BLaER1 treated with 17β-estradiol and CSF1 and Interleukin-3, amounts not matched to agents 10 nM and 100 nM (cell line): Measurements from ENCODE around the gene SPDEF.

Experiments
- H3K27ac ChIP-seq, 11 experiments: shearing (Covaris generic); formaldehyde crosslinking; 2 replicates each; pipeline ENCODE4 v1.8.1; 2022
- H3K27me3 ChIP-seq, 11 experiments: shearing (Covaris generic); formaldehyde crosslinking; 2 replicates each; pipeline ENCODE4 v1.8.1; 2022
- H3K36me3 ChIP-seq, 11 experiments: shearing (Covaris generic); formaldehyde crosslinking; 2 replicates each; pipeline ENCODE4 v1.8.1; 2022
- H3K4me1 ChIP-seq, 10 experiments: shearing (Covaris generic); formaldehyde crosslinking; 2 replicates each; pipeline ENCODE4 v1.8.1; 2022
- H3K4me2 ChIP-seq, 11 experiments: shearing (Covaris generic); formaldehyde crosslinking; 2 replicates each; pipeline ENCODE4 v1.8.1; 2022
- H3K4me3 ChIP-seq, 10 experiments: shearing (Covaris generic); formaldehyde crosslinking; 2 replicates each; pipeline ENCODE4 v1.8.1; 2022
- H3K9ac ChIP-seq, 11 experiments: shearing (Covaris generic); formaldehyde crosslinking; 2 replicates each; pipeline ENCODE4 v1.8.1; 2022
- H3K9me3 ChIP-seq, 11 experiments: shearing (Covaris generic); formaldehyde crosslinking; replicated peaks in 1 of 11; 2 replicates each; pipeline ENCODE4 v1.8.1; 2022
- H4K20me1 ChIP-seq, 11 experiments: shearing (Covaris generic); formaldehyde crosslinking; 2 replicates each; pipeline ENCODE4 v1.8.1; 2022
- Cebpa-rat ChIP-seq, 11 experiments: shearing (Covaris generic); IDR thresholded peaks; 2 replicates each; pipeline ENCODE4 v1.8.1; 2022

SPDEF gene

GRCh38 chr6:34525431-34526175, 30.5 kb downstream of the SPDEF start:
- H3K4me3 ChIP-seq, result no peak overlapping the region
- TF ChIP-seq Cebpa-rat (IDR thresholded peaks at IDR 0.05), result no peak
- H3K27me3 ChIP-seq, result no peaks in the 10 kb centered on the region
- peaks cover 0 to 8% (median 0%) of the 10 kb centered on the region in 11 experiments; a peak in 1 of 22 replicates for H4K20me1 ChIP-seq
- H3K4me2 ChIP-seq, result no peak overlapping the region; a peak in 2 of 22 replicates
- no peaks in the 10 kb centered on the region for H3K36me3 ChIP-seq
- H3K9ac ChIP-seq, result peak overlapping the region in 3 of 11 experiments; percentile 45 to 64 (median 55); a peak in 4 of 22 replicates
- H3K27ac ChIP-seq, result no peak overlapping the region
- H3K4me1 ChIP-seq, result peaks cover 5 to 20% (median 11%) of the 10 kb centered on the region in 10 experiments
- H3K9me3 ChIP-seq, result no peaks in the 10 kb centered on the region

GRCh38 chr6:34524971-34525370, 31.2 kb downstream of the SPDEF start:
- Histone ChIP-seq H3K36me3 (no peaks in the 10 kb centered on the region), H3K4me3 (no peak overlapping the region), H3K9me3 (no peaks in the 10 kb centered on the region), H3K9ac (peak overlapping the region in 2 of 11 experiments; percentile 5 to 20; a peak in 1 of 22 replicates), H3K4me1 (peaks cover 5 to 20% (median 11%) of the 10 kb centered on the region in 10 experiments), H3K27me3 (no peaks in the 10 kb centered on the region), H3K4me2 (no peak overlapping the region), H3K27ac (no peak overlapping the region), H4K20me1 (peaks cover 0 to 2% (median 0%) of the 10 kb centered on the region in 11 experiments; a peak in 1 of 22 replicates)
- no peak for TF ChIP-seq Cebpa-rat (IDR thresholded peaks at IDR 0.05)

GRCh38 chr6:34524499-34524898, 31.6 kb downstream of the SPDEF start:
- no peak overlapping the region for H3K4me3 ChIP-seq
- no peak overlapping the region for H3K4me2 ChIP-seq

GRCh38 chr6:34523441-34524206, 32.5 kb downstream of the SPDEF start:
- Histone ChIP-seq H3K27me3 (no peaks in the 10 kb centered on the region), H3K4me3 (no peak overlapping the region), H3K9me3 (no peaks in the 10 kb centered on the region), H3K36me3 (no peaks in the 10 kb centered on the region), H3K4me1 (peaks cover 5 to 20% (median 11%) of the 10 kb centered on the region in 10 experiments), H3K4me2 (no peak overlapping the region), H3K9ac (no peak overlapping the region), H3K27ac (no peak overlapping the region), H4K20me1 (no peaks in the 10 kb centered on the region)
- TF ChIP-seq Cebpa-rat (IDR thresholded peaks at IDR 0.05), result no peak

More at GRCh38 chr6:34524499-34524898, 31.6 kb downstream of the SPDEF start:
- no peak overlapping the region for H3K9ac ChIP-seq
- no peaks in the 10 kb centered on the region for H4K20me1 ChIP-seq
- H3K36me3 ChIP-seq, result no peaks in the 10 kb centered on the region
- no peak overlapping the region for H3K27ac ChIP-seq
- no peak for TF ChIP-seq Cebpa-rat (IDR thresholded peaks at IDR 0.05)
- H3K4me1 ChIP-seq, result peaks cover 5 to 20% (median 11%) of the 10 kb centered on the region in 10 experiments
- no peaks in the 10 kb centered on the region for H3K9me3 ChIP-seq
- no peaks in the 10 kb centered on the region for H3K27me3 ChIP-seq

- H4K20me1 ChIP-seq, result no peaks in the 10 kb centered on the region
- H3K36me3 ChIP-seq, result no peaks in the 10 kb centered on the region
- peaks cover 5 to 15% (median 11%) of the 10 kb centered on the region in 10 experiments for H3K4me1 ChIP-seq
- no peak overlapping the region for H3K9ac ChIP-seq
- no peak overlapping the region for H3K4me2 ChIP-seq
- H3K4me3 ChIP-seq, result no peak overlapping the region
- H3K27me3 ChIP-seq, result no peaks in the 10 kb centered on the region
- no peak overlapping the region for H3K27ac ChIP-seq
- no peaks in the 10 kb centered on the region for H3K9me3 ChIP-seq
- no peak for TF ChIP-seq Cebpa-rat (IDR thresholded peaks at IDR 0.05)
Measured at GRCh38 chr6:34522761-34523160, 33.4 kb downstream of the SPDEF start.

GRCh38 chr6:34521463-34522285, 34.5 kb downstream of the SPDEF start:
- H3K4me1 ChIP-seq, result peaks cover 3 to 8% (median 5%) of the 10 kb centered on the region in 10 experiments
- no peak for TF ChIP-seq Cebpa-rat (IDR thresholded peaks at IDR 0.05)
- H3K9me3 ChIP-seq, result no peaks in the 10 kb centered on the region
- no peaks in the 10 kb centered on the region for H3K36me3 ChIP-seq
- no peaks in the 10 kb centered on the region for H4K20me1 ChIP-seq
- H3K27ac ChIP-seq, result no peak overlapping the region
- no peak overlapping the region for H3K4me3 ChIP-seq
- no peaks in the 10 kb centered on the region for H3K27me3 ChIP-seq
- H3K9ac ChIP-seq, result no peak overlapping the region
- no peak overlapping the region for H3K4me2 ChIP-seq

GRCh38 chr6:34520645-34521462, 35.3 kb downstream of the SPDEF start:
- Histone ChIP-seq H3K4me3 (no peak overlapping the region), H3K9me3 (no peaks in the 10 kb centered on the region), H3K4me2 (no peak overlapping the region), H3K27ac (no peak overlapping the region), H3K4me1 (no peaks in the 10 kb centered on the region), H3K36me3 (no peaks in the 10 kb centered on the region), H4K20me1 (no peaks in the 10 kb centered on the region), H3K9ac (no peak overlapping the region), H3K27me3 (no peaks in the 10 kb centered on the region)
- no peak for TF ChIP-seq Cebpa-rat (IDR thresholded peaks at IDR 0.05)

GRCh38 chr6:34519971-34520644, 36.0 kb downstream of the SPDEF start:
- no peak for TF ChIP-seq Cebpa-rat (IDR thresholded peaks at IDR 0.05)
- Histone ChIP-seq H3K4me3 (no peak overlapping the region), H3K9ac (no peak overlapping the region), H3K27me3 (no peaks in the 10 kb centered on the region), H3K27ac (no peak overlapping the region), H3K4me2 (no peak overlapping the region), H3K9me3 (no peaks in the 10 kb centered on the region), H4K20me1 (no peaks in the 10 kb centered on the region; a peak in 1 of 22 replicates), H3K4me1 (peaks cover 0 to 5% (median 0%) of the 10 kb centered on the region in 10 experiments; a peak in 2 of 20 replicates), H3K36me3 (no peaks in the 10 kb centered on the region)
